ENCODE results near the gene PKNOX2. TPM values are rescaled to one million over a fixed set of nuclear protein-coding genes. Genes with fewer than 3 reads are reported as not detected.

Gene PKNOX2
- total and polyA plus RNA-seq, 10 of the 15 experiments (the other 5 are each of a cell fraction or from before 2014, with no cell fraction given), result not detected

GRCh38 chr11:125287491-125288210, 123.1 kb downstream of the PKNOX2 start:
- RAD21 ChIA-PET (ENCODE audit: unreplicated experiment), result no interaction called here
- no peaks in the 10 kb centered on the region for H3K36me3 ChIP-seq (ENCODE audit: control insufficient read depth in 2 of 2, insufficient read depth in 2 of 2, low read length in 1 of 2)
- POLR2A ChIA-PET, result no interaction called here
- DNase-seq (ENCODE audit: low read depth, low spot score) (no peak), ATAC-seq (no peak), FAIRE-seq (no peak)
- no TSS peak for BruUV-seq (replicated peaks)
- H3K9me3 ChIP-seq (replicated peaks; ENCODE audit: control insufficient read depth, insufficient read depth, low read length), result no peaks in the 10 kb centered on the region
- no peaks in the 10 kb centered on the region for H3K79me2 ChIP-seq (ENCODE audit: control insufficient read depth, insufficient read depth, low read length)
- H4K20me1 ChIP-seq (ENCODE audit: control insufficient read depth, insufficient read depth), result no peaks in the 10 kb centered on the region
- no peak overlapping the region for H3K27ac ChIP-seq (ENCODE audit: control insufficient read depth, insufficient read depth)
- H3K9ac ChIP-seq (ENCODE audit: control insufficient read depth, insufficient read depth, low read length), result no peak overlapping the region
- WGBS (ENCODE audit: insufficient coverage, insufficient replicate concordance, low lambda C conversion rate, missing lambda C conversion rate), result 41% methylated on average over 11 of the region's 11 CpGs
- no peaks in the 10 kb centered on the region for H3K4me1 ChIP-seq (ENCODE audit: control insufficient read depth, insufficient read depth, low read length)
- in situ Hi-C loops (cut with MboI) (no loop called here), intact Hi-C loops (cut with micrococcal nuclease; ENCODE audit: unreplicated experiment) (no loop called here)
- TF ChIP-seq ESRRA (IDR thresholded peaks at IDR 0.05; ENCODE audit: low read length) (no peak), HSF1 (IDR thresholded peaks at IDR 0.05; ENCODE audit: low read depth, low read length) (no peak), IKZF1 (conservative IDR thresholded peaks at IDR 0.05) (no peak)
- no peak overlapping the region for H3K4me2 ChIP-seq (ENCODE audit: control insufficient read depth, insufficient read depth)
- CTCF ChIA-PET, result no interaction called here
- H2AFZ ChIP-seq (ENCODE audit: control insufficient read depth, low read depth, low read length), result no peak overlapping the region
- peaks cover 0 to 7% of the 10 kb centered on the region in 2 experiments; a peak in 2 of 4 replicates for H3K27me3 ChIP-seq (replicated peaks in 1 of 2; ENCODE audit: control insufficient read depth in 2 of 2, insufficient read depth in 2 of 2, low read length in 1 of 2)
- SMC1A ChIA-PET (ENCODE audit: uncharacterized antibody, unreplicated experiment), result no interaction called here
- no peak overlapping the region for H3K4me3 ChIP-seq

GRCh38 chr11:125289419-125290098, 125.0 kb downstream of the PKNOX2 start:
- ChIA-PET RAD21 (ENCODE audit: unreplicated experiment) (no interaction called here), CTCF (interaction anchor here (0.8 kb wide), 1 partner anchor 8 kb away, joined by 3 read pairs; no protein-coding TSS in a partner anchor), POLR2A (interaction anchor here (0.6 kb wide), 1 partner anchor 126 kb away, joined by 4 read pairs; no protein-coding TSS in a partner anchor), SMC1A (ENCODE audit: uncharacterized antibody, unreplicated experiment) (no interaction called here)
- H3K9me3 ChIP-seq (replicated peaks; ENCODE audit: control insufficient read depth, insufficient read depth, low read length), result no peaks in the 10 kb centered on the region
- H3K4me2 ChIP-seq (ENCODE audit: control insufficient read depth, insufficient read depth), result no peak overlapping the region
- no peaks in the 10 kb centered on the region for H3K4me1 ChIP-seq (ENCODE audit: control insufficient read depth, insufficient read depth, low read length)
- H3K79me2 ChIP-seq (ENCODE audit: control insufficient read depth, insufficient read depth, low read length), result no peaks in the 10 kb centered on the region
- H3K27me3 ChIP-seq (replicated peaks in 1 of 2; ENCODE audit: control insufficient read depth in 2 of 2, insufficient read depth in 2 of 2, low read length in 1 of 2), result peaks cover 0 to 4% of the 10 kb centered on the region in 2 experiments; a peak in 2 of 4 replicates
- no peaks in the 10 kb centered on the region for H3K36me3 ChIP-seq (ENCODE audit: control insufficient read depth in 2 of 2, insufficient read depth in 2 of 2, low read length in 1 of 2)
- no TSS peak for BruUV-seq (replicated peaks)
- H3K4me3 ChIP-seq, result no peak overlapping the region
- FAIRE-seq (no peak), DNase-seq (ENCODE audit: low read depth, low spot score) (no peak), ATAC-seq (no peak)
- WGBS (ENCODE audit: insufficient coverage, insufficient replicate concordance, low lambda C conversion rate, missing lambda C conversion rate), result 17% methylated on average over 9 of the region's 9 CpGs
- intact Hi-C loops (cut with micrococcal nuclease; ENCODE audit: unreplicated experiment) (no loop called here), in situ Hi-C loops (cut with MboI) (no loop called here)
- H3K27ac ChIP-seq (ENCODE audit: control insufficient read depth, insufficient read depth), result no peak overlapping the region
- no peak overlapping the region for H3K9ac ChIP-seq (ENCODE audit: control insufficient read depth, insufficient read depth, low read length)
- H2AFZ ChIP-seq (ENCODE audit: control insufficient read depth, low read depth, low read length), result no peak overlapping the region
- no peaks in the 10 kb centered on the region for H4K20me1 ChIP-seq (ENCODE audit: control insufficient read depth, insufficient read depth)
- no peak for TF ChIP-seq MAX (IDR thresholded peaks at IDR 0.05; ENCODE audit: low read depth, low read length)
- no peak for TF ChIP-seq KLF5 (IDR thresholded peaks at IDR 0.05; ENCODE audit: partially characterized antibody)
- no peak for TF ChIP-seq LARP7 (IDR thresholded peaks at IDR 0.05)
- no peak for TF ChIP-seq ZNF207 (IDR thresholded peaks at IDR 0.05; ENCODE audit: borderline replicate concordance)
- TF ChIP-seq ESRRA (IDR thresholded peaks at IDR 0.05; ENCODE audit: low read length), result no peak
- TF ChIP-seq RB1 (IDR thresholded peaks at IDR 0.05; ENCODE audit: borderline replicate concordance), result no peak
- no peak for TF ChIP-seq ZBTB11 (CRISPR knock-in tag; IDR thresholded peaks at IDR 0.05)
- no peak for TF ChIP-seq SUPT20H (IDR thresholded peaks at IDR 0.05; ENCODE audit: borderline replicate concordance, control insufficient read depth, low read depth, low read length)

All from GM12878 (cell line).